MM.1S (cell line): ENCODE results near the gene PDLIM4.

Source experiments
- DNase-seq: peaks from one replicate; pipeline ENCODE4 v3.0.0-alpha.2; 2015
- H2AFZ ChIP-seq: fragments of 300-600 bp; sonication (generic); 2 replicates; pipeline ENCODE4 v1.6.0; 2016; ENCODE audit warnings: antibody characterized with exemption, low read length
- H3F3A ChIP-seq: fragments of 300-600 bp; sonication (generic); 2 replicates; pipeline ENCODE4 v1.6.1; 2016; ENCODE audit warnings: mild to moderate bottlenecking, antibody characterized with exemption, low read length, moderate library complexity, mixed read lengths; ENCODE audit not compliant: insufficient read depth
- H3K27ac ChIP-seq: fragments of 300-600 bp; sonication (generic); 2 replicates; pipeline ENCODE4 v1.5.1; 2016; ENCODE audit warnings: mild to moderate bottlenecking, low read length
- H3K27me3 ChIP-seq: fragments of 300-600 bp; sonication (generic); replicated peaks from 2 replicates; pipeline ENCODE4 v1.6.0; 2016; ENCODE audit warnings: low read length; ENCODE audit not compliant: insufficient read depth
- H3K36me3 ChIP-seq: fragments of 300-600 bp; sonication (generic); replicated peaks from 2 replicates; pipeline ENCODE4 v1.6.1; 2016; ENCODE audit warnings: mild to moderate bottlenecking, low read length, mixed read lengths; ENCODE audit not compliant: insufficient read depth
- H3K4me1 ChIP-seq: fragments of 300-600 bp; sonication (generic); 2 replicates; pipeline ENCODE4 v1.6.1; 2016; ENCODE audit warnings: low read length, mixed read lengths
- H3K4me2 ChIP-seq: fragments of 300-600 bp; sonication (generic); 2 replicates; pipeline ENCODE4 v1.6.0; 2016; ENCODE audit warnings: low read depth, low read length
- H3K4me3 ChIP-seq: fragments of 300-600 bp; sonication (generic); 2 replicates; pipeline ENCODE4 v1.5.1; 2016; ENCODE audit warnings: low read length, mixed read lengths
- H3K79me2 ChIP-seq: fragments of 300-600 bp; sonication (generic); 2 replicates; pipeline ENCODE4 v1.6.1; 2016; ENCODE audit warnings: mixed run types, low read length, mixed read lengths
- H3K9ac ChIP-seq: fragments of 300-600 bp; sonication (generic); 2 replicates; pipeline ENCODE4 v1.6.1; 2016; ENCODE audit warnings: low read length, mixed read lengths
- H3K9me2 ChIP-seq: fragments of 300-600 bp; sonication (generic); replicated peaks from 2 replicates; pipeline ENCODE4 v1.6.1; 2016; ENCODE audit warnings: mild to moderate bottlenecking, low read length, mixed read lengths; ENCODE audit not compliant: insufficient read depth
- H3K9me3 ChIP-seq: fragments of 300-600 bp; sonication (generic); replicated peaks from 2 replicates; pipeline ENCODE4 v1.6.1; 2016; ENCODE audit warnings: mild to moderate bottlenecking, low read length, mixed read lengths; ENCODE audit not compliant: insufficient read depth
- H4K20me1 ChIP-seq: fragments of 300-600 bp; sonication (generic); 2 replicates; pipeline ENCODE4 v1.6.1; 2016; ENCODE audit warnings: mild to moderate bottlenecking, low read length, moderate library complexity, mixed read lengths; ENCODE audit not compliant: insufficient read depth
- CTCF ChIP-seq: fragments of 300-600 bp; sonication (generic); IDR thresholded peaks from 2 replicates; pipeline ENCODE4 v1.5.1; 2016; ENCODE audit warnings: antibody characterized with exemption, low read length, mixed read lengths
- EZH2 ChIP-seq: fragments of 300-600 bp; sonication (generic); optimal IDR thresholded peaks from 2 replicates; pipeline ENCODE3; 2017; ENCODE audit warnings: low read depth, mild to moderate bottlenecking, antibody characterized with exemption, low read length, mixed read lengths
- EZH2phosphoT487 ChIP-seq: fragments of 300-600 bp; sonication (generic); IDR thresholded peaks from 2 replicates; pipeline ENCODE4 v1.6.1; 2018; ENCODE audit warnings: antibody characterized with exemption, low read length

PDLIM4 gene

GRCh38 chr5:132237141-132237540 is 20.4 kb upstream of the PDLIM4 start:
- no peaks in the 10 kb centered on the region for H4K20me1 ChIP-seq
- H3F3A ChIP-seq = no peaks in the 10 kb centered on the region
- no peaks in the 10 kb centered on the region for H3K9me3 ChIP-seq
- no peak overlapping the region for H3K4me2 ChIP-seq
- no peaks in the 10 kb centered on the region for H3K79me2 ChIP-seq
- H3K4me1 ChIP-seq = no peaks in the 10 kb centered on the region
- H3K9ac ChIP-seq = no peak overlapping the region
- no peaks in the 10 kb centered on the region for H3K36me3 ChIP-seq
- no peaks in the 10 kb centered on the region for H3K9me2 ChIP-seq
- DNase-seq = no peak
- no peak overlapping the region for H2AFZ ChIP-seq
- H3K4me3 ChIP-seq = no peak overlapping the region
- H3K27ac ChIP-seq = no peak overlapping the region
- no peak for TF ChIP-seq EZH2phosphoT487
- TF ChIP-seq CTCF = no peak
- TF ChIP-seq EZH2 = no peak
- H3K27me3 ChIP-seq = no peaks in the 10 kb centered on the region

- H3K9me3 ChIP-seq = no peaks in the 10 kb centered on the region
- H3K9ac ChIP-seq = no peak overlapping the region
- no peak overlapping the region for H3K4me2 ChIP-seq
- H3K4me3 ChIP-seq = no peak overlapping the region
- H2AFZ ChIP-seq = no peak overlapping the region
- TF ChIP-seq EZH2phosphoT487 (no peak), CTCF (no peak), EZH2 (no peak)
- H3K79me2 ChIP-seq = no peaks in the 10 kb centered on the region
- H3K27me3 ChIP-seq = no peaks in the 10 kb centered on the region
- no peaks in the 10 kb centered on the region for H3K4me1 ChIP-seq
- DNase-seq = no peak
- no peaks in the 10 kb centered on the region for H3F3A ChIP-seq
- no peaks in the 10 kb centered on the region for H3K36me3 ChIP-seq
- no peak overlapping the region for H3K27ac ChIP-seq
- H4K20me1 ChIP-seq = no peaks in the 10 kb centered on the region
- H3K9me2 ChIP-seq = no peaks in the 10 kb centered on the region
These were observed 19.8 kb upstream of the PDLIM4 start for GRCh38 chr5:132237670-132238069.

GRCh38 chr5:132238169-132238744 is 19.2 kb upstream of the PDLIM4 start:
- Histone ChIP-seq H3K4me3 (no peak overlapping the region), H4K20me1 (no peaks in the 10 kb centered on the region), H3K36me3 (no peaks in the 10 kb centered on the region), H3K4me2 (no peak overlapping the region), H3K27me3 (no peaks in the 10 kb centered on the region), H3K27ac (no peak overlapping the region), H3K9me2 (no peaks in the 10 kb centered on the region), H3F3A (no peaks in the 10 kb centered on the region), H3K9me3 (no peaks in the 10 kb centered on the region), H3K79me2 (no peaks in the 10 kb centered on the region), H3K9ac (no peak overlapping the region), H2AFZ (no peak overlapping the region), H3K4me1 (no peaks in the 10 kb centered on the region)
- peak; percentile 61 for DNase-seq
- TF ChIP-seq CTCF (peak; percentile 76), EZH2 (no peak), EZH2phosphoT487 (no peak)
